GM23338 (cell line): ENCODE data around the gene NXPH2.

Experiments used
- POLR2AphosphoS5 ChIP-seq: IDR thresholded peaks from 2 replicates; pipeline ENCODE4 v1.6.1; 2016; ENCODE audit warnings: antibody characterized with exemption, low read depth
- TF ChIP-seq, protein P1 (sequence below), 2 experiments: fragments of 200-600 bp in 1 of 2; sonication (generic) in 1 of 2; conservative IDR thresholded peaks; 2 replicates each; pipeline versions ENCODE4 v1.5.1 to v1.6.1; 2016 to 2017; ENCODE audit warnings: antibody characterized with exemption in 2 of 2, low read depth in 2 of 2, mild to moderate bottlenecking in 2 of 2, moderate library complexity in 1 of 2

DNA sequence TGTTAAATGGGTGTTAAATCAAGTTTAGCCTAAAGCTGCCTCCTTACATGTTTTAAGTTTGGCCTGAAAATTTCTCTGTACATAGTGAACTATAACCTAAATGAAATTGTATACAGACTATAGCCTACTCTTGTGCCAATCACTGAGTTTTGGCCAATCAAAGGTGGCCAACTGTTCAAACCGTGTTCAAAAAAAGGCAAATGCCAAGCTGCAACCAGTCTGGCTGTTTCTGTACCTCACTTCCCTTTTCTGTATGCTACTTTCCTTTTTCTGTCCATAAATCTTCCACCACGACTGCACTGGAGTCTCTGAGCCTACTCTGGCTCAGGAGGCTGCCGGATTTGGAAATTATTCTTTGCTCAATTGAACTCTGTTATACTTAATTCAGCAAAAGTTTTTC, 157.6 kb downstream of the NXPH2 start:
- TF ChIP-seq, protein P1, sequence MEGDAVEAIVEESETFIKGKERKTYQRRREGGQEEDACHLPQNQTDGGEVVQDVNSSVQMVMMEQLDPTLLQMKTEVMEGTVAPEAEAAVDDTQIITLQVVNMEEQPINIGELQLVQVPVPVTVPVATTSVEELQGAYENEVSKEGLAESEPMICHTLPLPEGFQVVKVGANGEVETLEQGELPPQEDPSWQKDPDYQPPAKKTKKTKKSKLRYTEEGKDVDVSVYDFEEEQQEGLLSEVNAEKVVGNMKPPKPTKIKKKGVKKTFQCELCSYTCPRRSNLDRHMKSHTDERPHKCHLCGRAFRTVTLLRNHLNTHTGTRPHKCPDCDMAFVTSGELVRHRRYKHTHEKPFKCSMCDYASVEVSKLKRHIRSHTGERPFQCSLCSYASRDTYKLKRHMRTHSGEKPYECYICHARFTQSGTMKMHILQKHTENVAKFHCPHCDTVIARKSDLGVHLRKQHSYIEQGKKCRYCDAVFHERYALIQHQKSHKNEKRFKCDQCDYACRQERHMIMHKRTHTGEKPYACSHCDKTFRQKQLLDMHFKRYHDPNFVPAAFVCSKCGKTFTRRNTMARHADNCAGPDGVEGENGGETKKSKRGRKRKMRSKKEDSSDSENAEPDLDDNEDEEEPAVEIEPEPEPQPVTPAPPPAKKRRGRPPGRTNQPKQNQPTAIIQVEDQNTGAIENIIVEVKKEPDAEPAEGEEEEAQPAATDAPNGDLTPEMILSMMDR (conservative IDR thresholded peaks at IDR 0.05; ENCODE audit: low read depth in 2 of 2) = no peak
- TF ChIP-seq POLR2AphosphoS5 = no peak
